Activated T-helper 1 cell treated with anti-CD3 and anti-CD28 coated beads, Interleukin-12 subunit alpha, Interleukin-12 subunit beta, Interleukin-2, Interleukin-4 antibody, amounts not matched to agents 30 ng/mL and 10 ng/mL and 1 ng/mL, durations not matched to agents 14 hours and 24 hours and 36 hours (primary cell): ENCODE data around the gene SSBP3. TPM values are rescaled to one million over a fixed set of nuclear protein-coding genes. Genes with fewer than 3 reads are reported as not detected.

ENCODE experiments used
- DNase-seq: peaks from one replicate; pipeline ENCODE4 v3.0.0; 2021; ENCODE audit warnings: low spot score
- H3K27ac Mint-ChIP-seq: one replicate; pipeline ENCODE4 v1.8.0; 2021; ENCODE audit warnings: mild to moderate bottlenecking, mixed read lengths
- H3K27me3 Mint-ChIP-seq: one replicate; pipeline ENCODE4 v1.8.0; 2022; ENCODE audit warnings: mild to moderate bottlenecking, moderate library complexity, mixed read lengths; ENCODE audit not compliant: insufficient read depth
- H3K36me3 Mint-ChIP-seq: one replicate; pipeline ENCODE4 v1.8.0; 2021; ENCODE audit warnings: low read depth, mixed read lengths
- H3K4me1 Mint-ChIP-seq: one replicate; pipeline ENCODE4 v1.8.0; 2021; ENCODE audit warnings: low read depth, mixed read lengths
- H3K4me3 Mint-ChIP-seq: one replicate; pipeline ENCODE4 v1.8.0; 2021; ENCODE audit warnings: mild to moderate bottlenecking, moderate library complexity, mixed read lengths
- H3K9me3 Mint-ChIP-seq: one replicate; pipeline ENCODE4 v1.8.0; 2021; ENCODE audit warnings: mixed read lengths
- intact Hi-C: fragments of 100-400 bp; cut with micrococcal nuclease; formaldehyde crosslinking; loops from one replicate; pipeline ENCODE4 v1.15.1; 2024
- total RNA-seq: library from RNA; stranded (reverse); gene quantifications from 2 replicates; pipeline ENCODE4 v1.2.3, GENCODE V29; 2022

SSBP3 gene
- total RNA-seq, 1 donor from 2014 or later: 98.0 TPM

DNA sequence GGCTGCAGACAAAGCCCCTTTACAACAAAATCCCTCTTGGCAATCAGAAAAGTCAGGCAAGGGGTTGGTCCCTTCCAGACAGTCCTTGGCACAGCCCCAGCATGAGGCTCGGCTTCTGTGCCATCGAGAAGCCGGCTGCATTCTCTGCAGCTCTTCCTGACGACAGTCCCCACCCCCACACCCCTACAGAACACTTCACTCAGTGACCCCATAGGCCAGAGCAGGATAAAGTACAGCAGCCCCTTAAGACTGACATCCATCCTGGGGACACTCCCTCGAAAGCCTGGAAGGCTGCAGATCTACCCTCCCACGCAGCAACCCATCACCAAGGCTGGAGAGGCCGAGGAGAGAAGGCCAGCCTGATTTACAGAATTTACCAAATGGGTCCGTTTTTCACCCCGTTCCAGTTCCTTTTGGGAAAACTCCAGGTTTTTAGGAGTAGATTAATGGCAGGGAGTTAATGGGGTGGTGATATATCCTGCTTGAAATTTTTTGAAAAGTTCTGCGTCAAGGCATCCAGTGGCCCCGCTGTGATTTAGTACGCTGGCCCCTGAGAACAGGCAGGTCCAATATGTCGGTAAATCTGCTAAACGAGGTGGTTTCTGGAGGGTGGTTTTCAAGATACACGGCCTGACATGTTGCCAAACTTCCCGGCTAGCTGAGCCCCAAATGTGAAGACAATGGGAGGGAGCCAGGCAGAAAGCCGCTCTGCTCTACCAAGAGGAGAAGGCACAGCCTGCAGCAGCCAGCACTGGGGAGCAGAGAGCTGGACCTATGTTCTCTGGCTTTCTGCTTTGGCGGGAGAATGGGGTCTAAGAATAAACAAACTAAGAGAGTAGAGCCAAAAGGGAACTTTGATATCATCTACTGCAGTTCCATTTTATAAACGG is 81.7 kb downstream of the SSBP3 start:
- intact Hi-C loops: no loop called here
- Mint-ChIP-seq H3K27me3 (no peaks in the 10 kb centered on the region), H3K36me3 (peaks cover 10% of the 10 kb centered on the region), H3K27ac (no peak overlapping the region), H3K9me3 (no peaks in the 10 kb centered on the region), H3K4me3 (no peak overlapping the region), H3K4me1 (peaks cover 17% of the 10 kb centered on the region)
- no peak for DNase-seq

DNA sequence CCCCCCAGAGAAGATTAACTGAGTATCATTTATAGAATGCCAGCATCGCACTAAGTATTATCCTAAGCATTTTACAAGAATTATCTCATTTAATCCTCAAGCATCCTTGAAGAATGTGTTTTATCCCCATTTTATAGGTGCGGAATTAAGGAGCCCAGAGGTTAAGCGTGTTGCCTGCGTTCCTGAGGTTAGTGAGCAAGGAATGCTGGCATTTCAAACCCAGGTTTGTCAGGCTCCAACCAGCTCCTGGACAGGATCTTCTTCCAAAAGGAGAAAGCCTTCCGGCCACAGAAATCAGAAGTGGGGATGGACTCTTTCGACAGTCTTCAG is 82.3 kb downstream of the SSBP3 start:
- Mint-ChIP-seq H3K4me1 (peaks cover 24% of the 10 kb centered on the region), H3K36me3 (peaks cover 10% of the 10 kb centered on the region), H3K27ac (no peak overlapping the region), H3K27me3 (no peaks in the 10 kb centered on the region), H3K9me3 (no peaks in the 10 kb centered on the region), H3K4me3 (no peak overlapping the region)
- DNase-seq: no peak
- intact Hi-C loops: no loop called here

DNA sequence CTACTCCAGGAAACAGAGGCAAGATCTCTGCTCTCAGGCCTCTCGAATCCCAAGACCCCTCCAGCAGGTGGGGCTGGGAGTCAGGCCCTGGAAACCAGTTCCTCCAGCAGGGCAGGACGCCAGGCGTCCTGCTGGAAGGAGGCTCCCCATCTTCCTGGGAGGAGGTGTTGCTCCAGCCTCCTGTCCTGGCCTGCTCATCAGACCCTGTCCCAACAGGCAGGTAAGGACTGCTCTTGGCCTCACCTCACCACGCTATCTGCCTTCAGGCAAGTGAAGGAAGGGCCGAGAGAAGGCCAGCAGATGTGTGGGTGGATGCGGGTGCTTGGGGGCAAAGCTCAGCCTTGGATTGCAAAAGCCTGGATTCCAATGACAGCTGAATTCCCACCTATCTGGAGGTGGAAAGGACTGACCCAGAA is 82.9 kb downstream of the SSBP3 start:
- intact Hi-C loops: no loop called here
- no peaks in the 10 kb centered on the region for H3K27me3 Mint-ChIP-seq

DNA sequence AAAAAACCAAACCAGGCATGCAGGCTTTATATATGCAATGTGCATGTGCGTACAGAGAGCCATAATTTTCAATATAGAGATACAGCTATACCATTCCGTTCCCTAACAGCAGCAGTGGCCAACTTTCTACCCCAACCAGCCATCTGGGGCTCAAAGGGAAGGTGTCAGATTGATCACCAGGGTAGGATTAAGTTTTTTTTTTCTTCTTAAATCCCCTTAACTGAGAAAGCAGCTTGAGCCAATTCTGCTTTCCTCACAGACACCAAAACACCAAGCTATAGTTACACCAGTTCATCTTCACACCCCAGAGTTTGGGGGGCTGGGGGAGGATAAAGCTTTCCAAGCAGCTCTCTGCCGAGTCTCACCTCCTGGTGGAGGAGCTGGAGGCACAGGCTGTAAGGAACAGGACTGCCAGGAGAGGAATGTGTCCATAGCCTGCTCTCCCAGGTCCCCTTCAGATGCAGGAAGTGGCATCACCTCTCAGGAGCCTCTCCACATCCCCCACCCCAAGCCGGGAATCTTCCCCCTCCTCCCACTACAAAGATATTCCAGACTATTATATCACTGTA is 87.9 kb downstream of the SSBP3 start:
- Mint-ChIP-seq H3K27me3 (no peaks in the 10 kb centered on the region), H3K4me3 (no peak overlapping the region), H3K4me1 (peaks cover 36% of the 10 kb centered on the region), H3K9me3 (no peaks in the 10 kb centered on the region), H3K27ac (no peak overlapping the region), H3K36me3 (peaks cover 18% of the 10 kb centered on the region)
- DNase-seq: no peak
- intact Hi-C loops: no loop called here

More for the DNA sequence above, 82.9 kb downstream of the SSBP3 start:
- no peak overlapping the region for H3K4me3 Mint-ChIP-seq
- H3K36me3 Mint-ChIP-seq: peaks cover 10% of the 10 kb centered on the region
- DNase-seq: no peak
- H3K27ac Mint-ChIP-seq: no peak overlapping the region
- peaks cover 29% of the 10 kb centered on the region for H3K4me1 Mint-ChIP-seq
- no peaks in the 10 kb centered on the region for H3K9me3 Mint-ChIP-seq

DNA sequence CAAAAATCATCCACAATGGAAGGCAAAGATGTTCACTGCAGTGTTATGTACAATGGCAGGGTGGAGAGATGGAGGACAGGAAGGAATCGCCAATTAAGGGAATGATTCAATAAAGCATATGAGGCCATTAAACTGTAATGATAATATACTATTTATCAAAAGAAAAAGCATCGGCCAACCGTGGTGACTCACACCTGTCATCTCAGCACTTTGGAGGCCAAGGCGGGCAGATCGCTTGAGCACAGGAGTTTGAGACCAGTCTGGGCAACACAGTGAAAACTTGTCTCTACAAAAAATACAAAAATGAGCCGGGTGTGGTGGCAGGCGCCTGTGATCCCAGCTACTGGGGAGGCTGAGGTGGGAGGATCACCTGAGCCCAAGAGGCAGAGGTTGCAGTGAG is 89.1 kb downstream of the SSBP3 start:
- Mint-ChIP-seq H3K9me3 (no peaks in the 10 kb centered on the region), H3K27me3 (no peaks in the 10 kb centered on the region), H3K4me3 (no peak overlapping the region), H3K27ac (peak overlapping the region; percentile 59), H3K36me3 (peaks cover 18% of the 10 kb centered on the region), H3K4me1 (peaks cover 47% of the 10 kb centered on the region)
- intact Hi-C loops: no loop called here
- no peak for DNase-seq

DNA sequence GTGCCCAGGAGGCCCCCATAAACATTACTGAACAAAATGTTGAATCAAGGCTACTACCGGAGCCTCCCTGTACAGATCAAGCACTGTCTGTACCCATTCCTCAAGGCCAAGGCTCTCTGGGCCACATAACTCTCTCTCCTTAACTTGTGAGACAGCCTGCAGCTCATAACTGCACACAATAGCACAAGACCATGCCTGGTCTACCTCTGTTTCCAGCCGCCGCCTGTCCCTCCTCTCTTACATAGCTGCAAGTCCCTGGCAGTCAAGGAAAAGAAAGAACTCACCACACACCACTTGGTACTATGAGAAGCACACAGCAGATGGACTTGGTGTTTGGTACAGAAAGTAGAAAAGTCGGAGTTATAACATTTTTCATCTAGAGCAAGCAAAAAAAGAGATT is 91.1 kb downstream of the SSBP3 start:
- no peak for DNase-seq
- H3K36me3 Mint-ChIP-seq: peaks cover 14% of the 10 kb centered on the region
- intact Hi-C loops: no loop called here
- peak overlapping the region; percentile 26 for H3K27ac Mint-ChIP-seq
- no peaks in the 10 kb centered on the region for H3K27me3 Mint-ChIP-seq
- no peak overlapping the region for H3K4me3 Mint-ChIP-seq
- no peaks in the 10 kb centered on the region for H3K9me3 Mint-ChIP-seq
- H3K4me1 Mint-ChIP-seq: peaks cover 58% of the 10 kb centered on the region

DNA sequence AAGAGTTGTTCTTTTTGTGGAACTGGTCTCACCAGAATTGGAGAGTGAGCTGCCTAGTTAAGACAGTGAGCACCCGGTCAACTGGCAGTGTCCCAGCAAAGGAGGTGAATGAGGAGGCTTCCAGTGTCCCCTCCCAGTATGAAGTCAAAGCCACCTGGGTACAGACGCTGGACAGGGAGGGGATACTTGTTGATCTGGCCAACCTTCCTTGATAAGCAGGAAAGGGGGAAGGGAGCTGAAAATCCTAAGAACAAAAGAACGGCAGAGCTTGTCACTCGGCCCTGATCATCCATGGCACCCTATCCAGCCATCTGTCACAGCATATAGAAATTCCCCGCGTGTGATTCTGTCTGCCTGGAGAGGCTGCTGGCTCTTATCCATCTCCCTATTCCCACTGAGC is 91.5 kb downstream of the SSBP3 start:
- Mint-ChIP-seq H3K36me3 (peaks cover 10% of the 10 kb centered on the region), H3K27ac (peak overlapping the region; percentile 26), H3K4me3 (no peak overlapping the region), H3K27me3 (no peaks in the 10 kb centered on the region), H3K4me1 (peaks cover 62% of the 10 kb centered on the region), H3K9me3 (no peaks in the 10 kb centered on the region)
- intact Hi-C loops: no loop called here
- DNase-seq: no peak

DNA sequence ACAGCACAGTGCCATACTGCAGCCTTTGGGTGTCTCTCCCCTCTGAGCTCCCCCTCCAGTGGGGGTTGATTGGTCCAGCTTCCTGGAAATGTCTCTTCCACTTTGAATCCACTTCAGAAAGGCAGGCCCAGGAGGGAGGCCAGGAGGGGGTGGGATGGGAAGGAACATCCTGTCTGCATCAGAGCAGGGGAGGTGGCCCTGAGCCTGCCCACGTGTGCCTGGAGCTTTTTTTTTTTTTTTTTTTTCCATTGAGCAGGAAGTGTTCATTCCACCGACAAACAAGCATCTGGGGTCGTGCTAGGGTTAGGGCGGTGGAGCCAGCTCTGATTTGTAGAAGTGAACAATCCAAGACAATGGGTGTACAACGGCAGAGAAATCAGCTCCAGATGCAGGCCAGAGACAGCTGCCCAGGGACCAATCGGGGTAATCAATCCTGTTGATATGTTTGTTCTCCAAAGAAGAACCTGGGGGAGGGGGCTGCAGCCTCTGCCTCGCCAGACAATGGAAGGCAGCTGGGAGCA is 93.3 kb downstream of the SSBP3 start:
- intact Hi-C loops: no loop called here
- H3K4me3 Mint-ChIP-seq: peak overlapping the region; percentile 33
- DNase-seq: no peak
- H3K27me3 Mint-ChIP-seq: no peaks in the 10 kb centered on the region
- H3K4me1 Mint-ChIP-seq: peaks cover 56% of the 10 kb centered on the region
- peaks cover 10% of the 10 kb centered on the region for H3K36me3 Mint-ChIP-seq
- H3K27ac Mint-ChIP-seq: peak overlapping the region; percentile 77
- no peaks in the 10 kb centered on the region for H3K9me3 Mint-ChIP-seq

DNA sequence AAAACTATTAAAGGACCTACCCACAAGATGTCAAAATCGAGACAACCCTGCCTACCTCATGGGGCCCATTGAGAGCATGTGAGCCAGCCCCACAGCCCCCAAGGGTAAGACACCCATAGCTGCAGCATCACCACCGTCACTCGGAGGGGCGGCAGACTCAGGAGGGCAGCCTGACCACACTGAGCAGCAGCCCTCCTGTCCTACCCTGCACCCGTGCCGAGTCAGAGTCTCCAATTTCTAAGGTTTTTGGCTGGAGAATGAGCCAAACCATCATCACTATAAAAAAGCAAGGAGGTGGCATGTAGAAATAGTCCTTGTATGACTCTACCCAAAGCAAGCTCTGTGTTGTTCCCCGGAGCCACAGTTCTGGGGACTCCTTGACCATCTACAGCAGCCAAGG is 94.7 kb downstream of the SSBP3 start:
- Mint-ChIP-seq H3K27me3 (no peaks in the 10 kb centered on the region), H3K27ac (peak overlapping the region; percentile 77), H3K4me3 (no peak overlapping the region), H3K9me3 (no peaks in the 10 kb centered on the region), H3K4me1 (peaks cover 56% of the 10 kb centered on the region), H3K36me3 (peaks cover 9% of the 10 kb centered on the region)
- intact Hi-C loops: no loop called here
- DNase-seq: no peak

DNA sequence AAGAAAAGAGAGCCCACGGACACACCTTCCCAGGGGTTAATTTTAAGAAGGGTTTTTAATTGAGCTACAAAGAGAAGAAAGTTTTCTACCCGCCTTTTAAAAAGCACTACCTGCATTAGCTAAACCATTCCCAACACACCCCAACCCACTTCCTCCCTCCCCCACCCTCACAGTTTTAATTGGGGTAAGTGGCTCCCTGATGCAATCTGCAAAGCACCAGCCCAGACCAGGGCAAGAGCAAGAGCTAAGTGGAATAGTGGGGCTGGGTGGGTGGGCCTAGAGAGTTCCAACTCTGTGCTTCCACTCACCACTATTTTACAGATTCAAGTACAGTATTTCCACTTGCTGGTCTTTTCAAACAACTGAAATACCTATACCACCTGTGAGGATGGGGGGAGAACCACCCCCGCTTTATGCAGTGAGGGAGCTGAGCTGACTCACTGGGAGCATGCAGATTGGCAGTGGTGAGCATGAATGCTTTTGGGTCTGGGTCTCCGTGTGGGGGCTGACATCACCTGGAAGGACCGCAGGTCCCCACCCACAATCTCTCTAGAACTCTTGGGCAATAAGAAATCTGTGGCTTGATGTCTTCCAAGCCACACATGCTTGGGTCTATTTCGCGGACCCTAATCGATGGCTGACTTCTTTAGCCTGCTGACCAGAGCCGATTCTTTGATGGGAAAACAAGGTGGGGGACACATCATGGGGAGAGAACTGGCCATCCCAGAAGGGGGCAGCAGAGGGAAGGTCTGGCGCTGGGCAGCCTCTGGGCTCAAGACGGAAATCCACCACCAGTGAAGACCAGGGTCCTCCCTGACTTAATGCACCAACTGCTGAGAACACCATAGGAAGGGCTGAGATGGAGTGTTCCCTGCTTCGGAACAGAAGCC is 95.5 kb downstream of the SSBP3 start:
- peak overlapping the region; percentile 77 for H3K27ac Mint-ChIP-seq
- no peaks in the 10 kb centered on the region for H3K9me3 Mint-ChIP-seq
- intact Hi-C loops: loop anchor here (1.0 kb wide), 1 partner anchor 23 kb away; no protein-coding TSS in a partner anchor
- H3K36me3 Mint-ChIP-seq: peaks cover 9% of the 10 kb centered on the region
- peaks cover 61% of the 10 kb centered on the region for H3K4me1 Mint-ChIP-seq
- H3K27me3 Mint-ChIP-seq: no peaks in the 10 kb centered on the region
- peak overlapping the region; percentile 30 for H3K4me3 Mint-ChIP-seq
- DNase-seq: no peak

DNA sequence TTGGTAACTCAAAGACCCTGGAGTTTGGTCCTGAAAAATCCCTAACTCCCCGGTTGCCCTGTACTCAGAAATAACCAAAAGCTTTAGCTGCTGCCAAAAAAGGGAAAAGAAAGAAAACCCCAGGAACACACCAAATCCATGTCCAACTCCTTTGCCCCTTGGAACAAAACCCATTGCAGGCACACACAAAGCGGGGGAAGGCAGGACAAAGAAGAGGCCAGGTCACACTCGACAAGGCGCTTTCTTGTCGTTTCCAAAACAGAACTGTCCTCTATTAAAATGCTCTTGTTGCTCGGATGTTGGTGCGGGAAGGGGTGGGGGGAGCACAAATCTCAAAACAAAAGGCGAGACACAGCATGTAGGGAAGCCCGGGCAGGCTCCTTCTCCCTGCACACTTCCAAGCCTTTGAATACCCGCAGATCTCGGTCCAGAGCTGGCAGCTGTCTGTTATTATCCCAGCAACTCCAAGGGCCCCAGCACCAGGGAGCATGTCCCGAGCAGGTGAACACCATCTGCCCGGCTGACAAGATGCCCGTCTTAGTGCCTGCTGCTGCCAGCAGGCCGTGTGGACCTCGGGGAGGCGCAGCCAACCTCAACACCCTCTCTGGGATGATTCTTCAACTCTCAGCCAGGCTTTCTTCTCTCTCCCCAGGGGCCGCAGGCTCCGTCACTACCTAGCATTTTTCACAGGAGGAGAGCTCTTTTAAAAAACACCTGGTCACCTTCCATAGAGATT is 96.4 kb downstream of the SSBP3 start:
- Mint-ChIP-seq H3K9me3 (no peaks in the 10 kb centered on the region), H3K4me1 (peaks cover 62% of the 10 kb centered on the region), H3K4me3 (peak overlapping the region; percentile 30), H3K27me3 (no peaks in the 10 kb centered on the region), H3K36me3 (peaks cover 7% of the 10 kb centered on the region), H3K27ac (peak overlapping the region; percentile 14)
- intact Hi-C loops: loop anchor here (1.0 kb wide), 1 partner anchor 22 kb away; no protein-coding TSS in a partner anchor
- no peak for DNase-seq

DNA sequence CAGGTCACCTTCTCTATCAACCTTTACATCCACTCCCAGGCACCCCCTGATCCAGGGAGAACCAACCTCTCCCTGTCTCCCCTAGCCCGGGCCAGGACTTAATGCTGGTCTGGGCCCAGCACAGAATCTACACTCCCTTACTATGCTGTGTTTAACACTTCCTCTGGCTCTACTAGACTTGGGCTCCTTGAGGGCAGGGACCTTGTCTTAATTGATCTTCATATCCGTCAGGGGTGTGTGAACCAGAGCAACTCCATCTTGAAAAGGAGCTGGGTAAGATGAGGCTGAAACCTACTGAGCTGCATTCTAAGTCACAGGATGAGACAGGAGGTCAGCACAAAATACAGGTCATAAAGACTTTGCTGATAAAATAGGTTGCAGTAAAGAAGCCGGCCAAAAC is 98.9 kb downstream of the SSBP3 start:
- Mint-ChIP-seq H3K27ac (no peak overlapping the region), H3K4me1 (peaks cover 65% of the 10 kb centered on the region), H3K9me3 (no peaks in the 10 kb centered on the region), H3K36me3 (peaks cover 5% of the 10 kb centered on the region), H3K27me3 (no peaks in the 10 kb centered on the region), H3K4me3 (no peak overlapping the region)
- no peak for DNase-seq
- intact Hi-C loops: no loop called here
